ENCODE results near the gene NUP210.

GRCh38 chr3:13349823-13350222 is 70.3 kb downstream of the NUP210 start:
- no peak for TF ChIP-seq POLR2AphosphoS5 (IDR thresholded peaks at IDR 0.05; ENCODE audit: low read depth, low read length)
- TF ChIP-seq SIN3A (IDR thresholded peaks at IDR 0.05; ENCODE audit: borderline replicate concordance, insufficient read depth, low read length), result no peak
- TF ChIP-seq, protein P1, sequence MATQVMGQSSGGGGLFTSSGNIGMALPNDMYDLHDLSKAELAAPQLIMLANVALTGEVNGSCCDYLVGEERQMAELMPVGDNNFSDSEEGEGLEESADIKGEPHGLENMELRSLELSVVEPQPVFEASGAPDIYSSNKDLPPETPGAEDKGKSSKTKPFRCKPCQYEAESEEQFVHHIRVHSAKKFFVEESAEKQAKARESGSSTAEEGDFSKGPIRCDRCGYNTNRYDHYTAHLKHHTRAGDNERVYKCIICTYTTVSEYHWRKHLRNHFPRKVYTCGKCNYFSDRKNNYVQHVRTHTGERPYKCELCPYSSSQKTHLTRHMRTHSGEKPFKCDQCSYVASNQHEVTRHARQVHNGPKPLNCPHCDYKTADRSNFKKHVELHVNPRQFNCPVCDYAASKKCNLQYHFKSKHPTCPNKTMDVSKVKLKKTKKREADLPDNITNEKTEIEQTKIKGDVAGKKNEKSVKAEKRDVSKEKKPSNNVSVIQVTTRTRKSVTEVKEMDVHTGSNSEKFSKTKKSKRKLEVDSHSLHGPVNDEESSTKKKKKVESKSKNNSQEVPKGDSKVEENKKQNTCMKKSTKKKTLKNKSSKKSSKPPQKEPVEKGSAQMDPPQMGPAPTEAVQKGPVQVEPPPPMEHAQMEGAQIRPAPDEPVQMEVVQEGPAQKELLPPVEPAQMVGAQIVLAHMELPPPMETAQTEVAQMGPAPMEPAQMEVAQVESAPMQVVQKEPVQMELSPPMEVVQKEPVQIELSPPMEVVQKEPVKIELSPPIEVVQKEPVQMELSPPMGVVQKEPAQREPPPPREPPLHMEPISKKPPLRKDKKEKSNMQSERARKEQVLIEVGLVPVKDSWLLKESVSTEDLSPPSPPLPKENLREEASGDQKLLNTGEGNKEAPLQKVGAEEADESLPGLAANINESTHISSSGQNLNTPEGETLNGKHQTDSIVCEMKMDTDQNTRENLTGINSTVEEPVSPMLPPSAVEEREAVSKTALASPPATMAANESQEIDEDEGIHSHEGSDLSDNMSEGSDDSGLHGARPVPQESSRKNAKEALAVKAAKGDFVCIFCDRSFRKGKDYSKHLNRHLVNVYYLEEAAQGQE (IDR thresholded peaks at IDR 0.05; ENCODE audit: insufficient read depth in 1 of 2, low read depth in 2 of 2, low read length in 2 of 2), result no peak
- TF ChIP-seq TAF1 (IDR thresholded peaks at IDR 0.05; ENCODE audit: borderline replicate concordance, insufficient read depth, low read length), result no peak

All from PFSK-1 (cell line).